Body of pancreas (tissue), 4 donors: ENCODE data around the gene EPHX1.
A peak's percentile ranks its signal among the peaks of the same experiment; 100 is the strongest.

Source experiments
- POLR2A ChIP-seq, 3 donors: fragments of 450-650 bp; IDR thresholded peaks; one replicate each; pipeline ENCODE4 v1.6.1; 2016; ENCODE audit warnings: antibody characterized with exemption in 3 of 3, mild to moderate bottlenecking in 2 of 3
- TF ChIP-seq, protein P1 (sequence below), 7 experiments: fragments of 450-650 bp in 4 of 7; fragments of 200-600 bp in 3 of 7; sonication (generic) in 3 of 7; IDR thresholded peaks; one replicate each; pipeline ENCODE4 v1.5.1; 2016 to 2019; ENCODE audit warnings: antibody characterized with exemption in 7 of 7

DNA sequence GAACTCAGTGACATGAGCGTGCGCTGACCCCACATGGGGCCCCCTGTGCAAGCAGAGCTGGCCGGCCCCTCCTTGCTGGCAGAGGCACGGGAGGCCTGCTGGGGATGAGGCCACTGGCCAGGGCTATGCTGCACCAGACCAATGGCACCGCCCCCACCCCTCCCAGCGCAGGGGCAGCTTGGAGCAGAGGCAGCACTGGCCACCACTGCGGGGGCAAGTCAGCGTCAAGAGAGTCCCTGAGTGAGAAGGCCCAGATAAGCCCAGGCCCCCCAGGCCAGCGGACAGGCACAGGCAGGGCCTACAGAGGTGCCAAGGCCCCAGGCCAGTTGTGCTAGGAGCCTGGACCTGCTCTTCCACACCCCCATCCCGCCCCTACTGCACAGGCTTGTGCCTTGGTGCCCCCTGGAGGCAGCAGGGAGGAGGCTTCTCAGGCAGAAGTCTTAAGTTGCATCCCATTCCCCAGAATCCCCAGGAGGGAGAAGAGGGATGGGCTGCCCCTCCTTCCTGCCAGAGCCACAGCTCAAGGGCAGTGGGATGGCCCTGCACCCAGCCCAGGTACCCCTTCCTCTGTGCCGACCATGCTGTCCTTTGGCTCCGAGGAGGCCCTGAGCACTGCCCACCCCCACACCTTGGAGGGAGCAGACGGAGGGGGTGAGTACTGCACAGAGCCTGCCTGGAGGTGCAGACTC lies 35.8 kb downstream of the EPHX1 start:
- TF ChIP-seq, protein P1, sequence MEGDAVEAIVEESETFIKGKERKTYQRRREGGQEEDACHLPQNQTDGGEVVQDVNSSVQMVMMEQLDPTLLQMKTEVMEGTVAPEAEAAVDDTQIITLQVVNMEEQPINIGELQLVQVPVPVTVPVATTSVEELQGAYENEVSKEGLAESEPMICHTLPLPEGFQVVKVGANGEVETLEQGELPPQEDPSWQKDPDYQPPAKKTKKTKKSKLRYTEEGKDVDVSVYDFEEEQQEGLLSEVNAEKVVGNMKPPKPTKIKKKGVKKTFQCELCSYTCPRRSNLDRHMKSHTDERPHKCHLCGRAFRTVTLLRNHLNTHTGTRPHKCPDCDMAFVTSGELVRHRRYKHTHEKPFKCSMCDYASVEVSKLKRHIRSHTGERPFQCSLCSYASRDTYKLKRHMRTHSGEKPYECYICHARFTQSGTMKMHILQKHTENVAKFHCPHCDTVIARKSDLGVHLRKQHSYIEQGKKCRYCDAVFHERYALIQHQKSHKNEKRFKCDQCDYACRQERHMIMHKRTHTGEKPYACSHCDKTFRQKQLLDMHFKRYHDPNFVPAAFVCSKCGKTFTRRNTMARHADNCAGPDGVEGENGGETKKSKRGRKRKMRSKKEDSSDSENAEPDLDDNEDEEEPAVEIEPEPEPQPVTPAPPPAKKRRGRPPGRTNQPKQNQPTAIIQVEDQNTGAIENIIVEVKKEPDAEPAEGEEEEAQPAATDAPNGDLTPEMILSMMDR (IDR thresholded peaks at IDR 0.05) = peak; percentile 42 to 78 (median 61)
- TF ChIP-seq POLR2A (IDR thresholded peaks at IDR 0.05) = peak in 2 of 3 donors; percentile 16 to 23
